Activated T-cell treated with anti-CD3 and anti-CD28 coated beads, Interleukin-2, amount 50 U/mL, for 48 hours (primary cell): ENCODE results near the gene IGSF22.
"Not testable (repeated sequence)": the region's sequence is repeated elsewhere in the genome, so short reads cannot be mapped to it uniquely, and the experiment has no call there.

Experiments used
- DNase-seq, 2 experiments: peaks; one replicate each; pipeline ENCODE4 v3.0.0-alpha.2; 2020

Gene IGSF22

DNA sequence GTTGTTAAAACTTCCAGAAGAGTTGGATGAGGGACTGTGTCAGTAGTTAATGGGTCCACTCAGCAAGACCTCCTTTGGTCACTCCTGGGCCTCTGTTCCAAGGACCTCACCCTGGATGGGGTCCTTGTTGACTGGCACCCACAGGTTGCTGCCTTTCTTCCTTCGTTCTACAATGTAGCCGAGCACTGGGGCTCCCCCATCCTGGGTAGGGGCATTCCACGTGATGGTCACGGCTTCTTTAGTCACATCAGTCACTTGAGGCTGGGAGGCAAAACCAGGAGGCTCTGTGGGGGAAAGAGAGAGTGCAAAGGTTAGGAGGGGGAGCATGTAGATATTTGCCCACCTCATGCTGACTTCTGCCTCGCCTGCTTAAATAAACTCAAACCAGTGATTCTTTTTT, 15.4 kb downstream of the IGSF22 start:
- no peak for DNase-seq

DNA sequence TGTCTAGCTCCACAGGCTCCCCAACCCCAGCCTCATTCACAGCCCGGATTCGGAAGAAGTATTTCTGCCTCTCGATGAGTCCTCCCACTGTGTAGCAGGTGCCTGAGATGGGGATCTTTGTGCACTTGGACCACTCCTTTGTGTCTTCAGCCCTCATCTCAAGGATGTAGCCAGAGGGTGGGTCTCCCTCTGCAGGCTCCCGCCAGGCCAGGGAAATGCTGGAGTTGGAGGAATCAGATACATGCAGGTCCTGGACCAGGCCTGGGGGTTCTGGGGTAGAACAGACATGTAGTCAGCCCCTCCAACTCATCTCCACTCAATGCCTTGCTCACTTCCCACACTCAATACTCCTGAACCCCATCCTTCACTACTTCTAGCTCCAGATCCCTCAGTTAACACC, 16.6 kb downstream of the IGSF22 start:
- DNase-seq = no peak

DNA sequence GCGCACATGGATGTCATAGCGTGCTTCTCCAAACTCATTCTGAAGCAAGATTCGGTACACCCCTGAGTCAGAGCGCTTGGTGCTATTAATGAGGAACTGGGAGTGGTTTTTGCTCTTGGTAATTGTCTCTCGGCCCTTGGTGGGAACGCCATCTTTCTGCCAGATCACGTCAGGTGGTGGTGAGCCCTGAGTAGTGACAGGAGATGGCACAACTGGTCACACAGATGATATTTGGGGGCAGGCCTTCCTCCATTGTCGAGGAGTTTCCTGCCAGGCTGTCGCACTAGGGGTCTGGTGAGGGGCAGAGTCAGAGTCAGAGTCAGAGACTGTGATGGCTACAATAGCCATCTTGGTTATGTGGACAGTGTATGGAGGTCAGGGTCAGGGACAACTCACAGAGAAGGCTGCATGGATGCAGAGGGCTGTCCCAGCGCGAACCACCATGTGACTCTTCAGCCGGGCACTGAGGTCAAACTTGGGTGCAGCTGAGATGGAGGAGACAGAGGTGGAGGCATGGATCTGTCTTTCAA, 18.1 kb downstream of the IGSF22 start:
- no peak for DNase-seq

DNA sequence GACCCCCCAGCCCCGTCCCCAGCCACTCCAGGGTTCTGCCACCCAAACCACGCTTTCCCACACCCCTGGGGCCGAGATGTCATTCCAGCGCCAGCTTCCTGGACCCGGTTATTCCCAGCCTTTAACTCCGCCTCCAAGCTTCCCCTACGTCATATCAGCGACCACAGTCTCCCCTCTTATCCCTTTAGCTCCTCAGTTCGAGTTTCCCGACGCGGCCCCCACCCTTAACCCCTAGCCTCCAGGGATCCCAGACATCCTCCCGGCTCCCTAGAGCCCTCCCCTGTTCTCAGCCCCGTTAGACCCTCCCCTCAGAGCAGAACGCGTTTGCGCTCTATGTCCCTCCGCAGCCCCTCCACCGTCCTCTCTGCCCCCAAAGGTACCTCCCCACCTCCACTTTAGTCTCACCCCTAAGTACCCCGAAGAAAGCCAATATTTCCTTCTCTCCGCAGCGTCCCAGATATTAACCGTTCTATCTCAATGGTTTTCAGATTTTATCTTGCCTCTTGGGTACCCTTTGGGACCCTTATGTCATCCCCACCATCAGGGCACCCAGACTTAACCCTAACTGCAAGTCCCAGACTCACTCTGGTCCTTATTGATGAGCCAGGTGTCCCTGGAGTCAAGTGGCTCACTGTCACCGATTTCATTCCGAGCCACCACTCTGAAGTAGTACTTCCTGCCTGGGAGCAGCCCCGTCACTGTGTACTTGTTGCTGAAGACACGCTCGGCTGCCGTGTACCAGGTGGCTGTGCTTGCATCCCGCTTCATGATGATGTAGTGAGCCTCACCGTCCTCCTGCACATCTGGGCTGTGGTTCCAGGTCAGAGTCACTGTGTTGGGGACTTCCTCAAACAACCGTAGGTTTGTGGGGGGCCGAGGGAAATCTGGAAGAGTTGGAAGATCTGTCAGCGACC, 19.4 kb downstream of the IGSF22 start:
- DNase-seq = peak; percentile 41 to 55

DNA sequence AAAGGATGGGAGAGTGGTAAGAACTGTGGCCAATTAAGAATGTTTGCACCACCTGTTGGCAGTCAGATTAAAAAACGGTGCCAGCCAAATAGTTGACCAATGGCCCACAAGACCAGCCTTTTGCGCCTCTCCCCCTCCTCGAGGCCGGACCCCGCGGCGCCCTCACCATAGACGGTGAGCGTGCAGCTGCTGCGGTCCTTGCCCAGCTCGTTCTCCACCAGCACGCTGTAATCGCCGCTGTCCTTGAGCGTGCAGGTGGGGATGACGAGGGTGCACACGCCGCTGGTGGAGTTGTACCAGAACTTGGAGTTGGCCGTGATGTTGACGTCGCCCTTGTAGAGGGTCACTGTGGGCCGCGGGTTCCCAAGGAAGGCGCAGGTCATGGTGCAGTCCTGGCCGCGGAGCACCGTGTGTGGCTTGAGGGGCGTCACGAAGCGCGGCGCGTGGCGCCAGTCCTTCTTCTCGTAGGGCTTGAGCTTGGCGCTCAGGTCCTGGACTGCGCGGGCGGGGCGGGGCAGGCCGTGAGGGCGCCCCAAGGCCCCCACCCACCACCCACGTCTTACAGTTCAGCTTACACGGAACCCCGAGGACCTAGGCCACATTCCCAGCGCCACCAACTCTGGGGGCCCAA, 20.2 kb downstream of the IGSF22 start:
- peak in 1 of 2 experiments; percentile 42 for DNase-seq

DNA sequence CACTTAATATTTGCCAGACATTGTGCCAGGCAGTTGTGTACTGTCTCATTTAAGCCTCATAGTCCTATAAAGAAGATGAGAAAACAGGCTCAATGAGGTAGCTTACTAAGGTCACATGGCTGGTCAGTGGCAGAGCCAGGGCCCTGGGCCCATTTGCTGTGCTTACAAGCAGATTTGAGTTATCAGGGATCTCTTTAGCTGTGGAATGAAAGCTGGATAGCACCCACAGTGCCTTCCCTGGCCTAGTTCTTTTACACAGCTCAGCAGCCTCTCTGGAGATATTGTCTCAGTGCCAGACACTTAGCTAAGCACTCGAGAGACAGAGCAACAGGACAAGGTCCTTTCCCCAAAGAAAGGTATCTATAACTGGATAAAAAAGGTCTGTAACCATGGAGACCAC, 21.3 kb downstream of the IGSF22 start:
- no peak for DNase-seq

DNA sequence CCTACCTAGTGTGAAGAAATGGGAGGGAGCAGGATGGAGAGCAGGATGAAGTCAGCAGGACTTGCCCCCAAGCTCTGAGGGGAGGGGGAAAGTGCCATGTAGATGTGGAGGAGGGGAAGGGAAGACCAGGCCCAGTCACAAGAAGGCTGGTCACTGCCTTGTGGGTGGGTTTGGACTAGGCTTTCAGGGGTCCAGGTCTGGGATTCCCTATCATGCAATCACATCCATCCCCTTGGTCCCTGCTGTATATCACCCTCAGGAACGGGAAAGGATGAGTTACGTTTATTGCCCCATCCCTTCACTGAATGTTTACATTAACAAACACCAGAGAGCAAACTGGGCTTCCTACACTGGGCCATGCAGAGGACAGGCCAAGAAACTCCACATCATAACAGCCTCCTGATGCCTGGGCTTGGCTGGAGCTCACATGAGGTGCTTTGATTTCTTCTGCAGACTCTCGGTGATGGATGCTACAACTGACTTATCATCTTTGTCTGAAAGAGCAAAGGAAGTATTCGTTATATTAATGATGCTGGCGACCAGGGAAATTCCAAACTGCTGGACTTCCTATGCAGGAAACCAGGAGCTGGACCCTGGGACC, 21.8 kb downstream of the IGSF22 start:
- DNase-seq = no peak

DNA sequence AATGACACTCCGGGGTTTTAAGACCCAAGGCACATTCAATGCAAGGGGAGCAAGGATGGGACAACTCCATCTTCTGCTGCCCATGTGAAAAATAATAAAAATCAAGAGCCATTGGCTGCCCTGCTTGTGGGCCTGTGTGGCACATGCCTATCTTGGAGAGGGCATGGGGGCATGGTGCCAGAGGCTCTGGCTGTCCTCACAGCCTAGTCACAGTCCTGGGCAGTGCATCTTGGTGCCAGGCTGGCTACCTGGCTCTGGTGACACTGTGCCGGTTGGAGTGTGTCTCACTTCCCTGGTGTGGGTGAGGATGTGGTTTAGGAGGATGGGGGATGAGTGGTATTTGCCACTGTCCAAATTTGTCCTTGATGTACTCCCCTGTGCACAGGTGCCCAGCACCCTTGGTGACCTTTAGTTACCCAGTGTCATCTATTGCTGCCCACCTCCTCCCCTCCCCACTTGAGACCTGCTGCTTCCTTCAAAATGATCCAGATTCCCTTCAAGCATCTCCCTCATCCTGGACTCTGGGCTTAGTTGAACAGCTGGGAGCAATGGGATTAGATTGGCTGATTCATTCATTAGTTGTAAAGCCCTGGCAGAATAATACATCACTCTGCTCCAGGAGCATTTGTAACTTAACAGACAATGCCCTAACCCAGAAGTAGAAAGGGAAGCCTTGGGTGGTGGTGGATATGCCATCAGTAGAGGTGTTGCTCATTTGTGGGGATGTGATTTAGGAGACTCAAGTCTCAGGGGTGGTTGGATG, 22.8 kb downstream of the IGSF22 start:
- DNase-seq = no peak

DNA sequence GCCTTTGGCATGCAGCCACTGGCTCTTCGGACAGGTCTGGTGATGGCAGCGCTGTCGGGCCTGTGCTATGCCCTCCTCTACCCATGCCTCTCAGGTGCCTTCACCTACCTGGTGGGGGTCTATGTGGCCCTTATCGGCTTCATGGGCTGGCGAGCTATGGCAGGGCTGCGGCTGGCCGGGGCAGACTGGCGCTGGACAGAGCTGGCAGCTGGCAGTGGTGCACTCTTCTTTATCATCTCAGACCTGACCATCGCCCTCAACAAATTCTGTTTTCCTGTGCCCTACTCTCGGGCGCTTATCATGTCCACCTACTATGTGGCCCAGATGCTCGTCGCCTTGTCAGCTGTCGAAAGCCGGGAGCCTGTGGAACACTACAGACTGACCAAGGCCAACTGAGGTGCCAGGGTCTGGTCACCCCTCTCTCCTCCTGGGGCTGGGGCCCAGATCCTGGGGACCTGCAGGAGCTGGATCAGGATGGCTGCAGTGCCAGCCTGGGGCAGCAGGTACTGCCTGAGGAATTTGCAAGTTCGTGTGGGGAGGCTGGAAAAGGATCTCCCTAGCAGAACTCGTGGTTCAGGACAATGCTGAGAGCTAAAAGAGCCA, 24.3 kb downstream of the IGSF22 start:
- DNase-seq = no peak

DNA sequence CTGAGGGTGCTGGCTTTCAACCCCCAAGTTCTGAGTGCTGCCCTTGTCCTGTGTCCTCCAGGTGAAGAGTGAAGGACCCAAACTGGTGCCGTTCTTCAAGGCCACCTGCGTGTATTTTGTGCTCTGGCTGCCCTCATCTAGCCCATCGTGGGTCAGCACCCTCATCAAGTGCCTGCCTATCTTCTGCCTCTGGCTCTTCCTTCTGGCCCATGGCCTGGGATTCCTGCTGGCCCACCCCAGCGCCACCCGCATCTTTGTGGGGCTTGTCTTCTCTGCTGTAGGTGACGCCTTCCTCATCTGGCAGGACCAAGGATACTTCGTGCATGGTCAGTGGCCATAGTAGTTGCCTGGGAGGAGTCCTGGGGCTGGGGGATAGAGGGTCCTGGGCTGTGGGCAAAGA, 25.1 kb downstream of the IGSF22 start:
- DNase-seq = no peak

DNA sequence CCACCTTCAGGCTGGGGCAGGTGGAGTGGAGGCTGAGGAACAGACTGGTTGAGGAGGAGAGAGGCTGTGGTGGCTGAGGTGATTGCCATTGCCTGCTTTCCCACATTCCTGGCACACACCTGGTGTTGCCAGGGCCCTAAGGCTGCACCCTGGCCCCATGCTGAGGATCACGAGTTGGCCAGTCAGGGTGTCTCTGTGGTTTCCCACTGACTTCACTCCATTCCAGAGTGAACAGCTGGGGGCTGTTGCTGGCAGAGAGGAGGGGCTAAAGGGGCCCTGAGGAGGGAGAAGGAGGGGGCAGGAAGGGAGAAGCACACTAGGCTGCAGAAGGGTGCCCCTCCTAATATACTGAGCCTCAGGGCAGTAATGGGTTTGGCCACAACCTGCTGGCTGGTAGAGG, 25.6 kb downstream of the IGSF22 start:
- no peak for DNase-seq

DNA sequence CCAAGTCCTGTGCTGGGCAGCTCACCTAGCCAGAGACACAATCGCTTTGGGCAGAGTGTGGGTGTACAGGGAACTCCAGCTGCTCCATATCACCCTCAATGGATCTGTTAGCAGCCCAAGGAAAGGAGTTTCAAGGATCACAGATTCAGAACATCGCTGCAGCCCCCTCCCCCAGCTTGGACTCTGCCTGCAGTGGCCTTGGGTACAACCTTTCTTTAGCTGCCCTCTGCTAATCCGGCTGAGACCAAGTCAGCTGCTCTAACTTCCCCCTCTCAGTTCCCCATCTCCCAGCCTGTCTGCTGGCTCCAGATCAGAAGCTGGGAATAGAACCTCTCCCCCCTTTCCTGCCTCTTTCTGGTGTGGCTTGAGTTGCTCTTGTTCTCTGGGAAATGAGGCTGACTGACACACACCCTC, 26.1 kb downstream of the IGSF22 start:
- DNase-seq = no peak

DNA sequence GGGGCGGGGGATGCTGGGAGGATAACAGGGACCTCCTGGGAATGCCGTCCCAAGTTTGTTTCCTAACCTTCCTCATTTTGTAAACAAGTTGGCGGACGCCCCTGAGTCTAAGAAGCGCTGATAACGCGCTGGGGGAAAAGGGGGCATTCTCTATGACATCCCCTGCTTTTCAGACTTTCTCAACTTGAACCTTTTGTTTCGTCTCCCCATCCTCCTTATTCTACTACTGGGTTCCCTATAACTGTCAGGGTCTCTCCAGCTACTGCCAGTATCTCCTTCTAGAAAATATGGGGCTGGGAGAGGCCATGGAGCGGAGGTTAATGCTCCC, 26.8 kb downstream of the IGSF22 start:
- DNase-seq = no peak

DNA sequence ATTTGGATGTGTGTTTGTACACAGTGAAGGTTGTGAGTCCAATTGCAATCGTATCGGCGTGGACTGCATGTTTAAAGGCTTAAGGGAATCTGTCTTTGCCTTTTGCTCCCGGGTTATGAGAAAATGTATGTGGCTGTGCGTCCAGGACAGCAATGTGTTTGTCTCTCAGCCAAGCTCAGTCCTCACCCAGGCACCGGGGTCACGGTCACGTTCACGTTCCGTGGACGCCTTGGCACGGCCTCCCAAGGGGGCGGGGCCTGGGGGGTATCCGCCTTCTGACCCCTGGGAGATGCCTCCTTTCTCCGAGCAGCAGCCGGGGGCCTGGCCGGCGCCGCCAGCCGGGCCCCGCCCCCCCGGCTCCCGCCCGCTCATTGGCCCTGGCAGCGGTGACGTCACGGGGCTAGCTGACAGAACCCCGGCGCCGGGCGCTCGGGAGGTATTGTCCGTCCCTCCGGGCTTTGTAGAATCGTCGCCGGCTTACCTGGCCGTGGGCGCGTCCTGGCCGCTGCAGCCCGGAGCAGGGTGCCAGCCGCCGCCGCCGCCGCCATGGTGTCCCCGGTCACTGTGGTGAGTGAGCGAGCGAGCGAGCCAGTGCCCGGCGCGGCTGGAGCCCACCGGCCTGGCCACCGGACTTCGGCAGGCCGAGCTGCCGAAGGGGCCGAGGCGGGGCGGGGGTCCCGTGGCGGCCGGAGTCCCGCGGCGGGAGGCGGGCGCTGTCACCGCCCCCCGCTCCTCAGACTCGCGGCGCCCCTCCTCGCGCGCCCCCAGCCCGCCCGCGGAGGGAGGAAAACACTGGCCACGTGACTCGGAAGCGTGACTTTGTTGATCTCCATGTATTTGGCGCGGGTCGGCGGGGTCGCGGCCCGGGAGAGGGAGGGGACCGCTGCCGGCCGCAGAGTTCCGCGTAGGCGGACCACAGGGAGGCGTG, 27.4 kb downstream of the IGSF22 start, which contains the start of gene TMEM86A:
TMEM86A (plus strand) TSS at position 439 of the 928 bp plus-strand sequence; CDS start at position 547, 108 bp downstream.
- DNase-seq = peak; percentile 89 to 94

DNA sequence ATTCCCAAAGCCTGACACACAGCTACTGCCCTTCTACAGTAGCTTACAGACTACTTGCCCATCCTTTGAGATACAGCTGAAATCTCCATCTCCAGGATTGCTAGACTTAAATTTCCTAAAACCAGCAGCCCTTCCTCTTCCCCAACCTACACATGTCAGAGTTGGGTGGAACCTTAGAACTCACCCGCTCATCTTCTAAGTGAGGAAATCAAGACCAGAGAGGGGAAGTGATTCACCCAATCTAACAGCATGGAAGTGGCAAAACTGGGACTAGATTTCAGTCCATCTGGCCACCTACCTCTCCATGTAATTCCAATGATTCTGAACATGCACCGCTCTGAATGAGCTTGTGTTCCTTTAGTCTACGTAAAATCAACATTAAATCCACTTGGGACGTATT, 28.4 kb downstream of the IGSF22 start:
- no peak for DNase-seq

DNA sequence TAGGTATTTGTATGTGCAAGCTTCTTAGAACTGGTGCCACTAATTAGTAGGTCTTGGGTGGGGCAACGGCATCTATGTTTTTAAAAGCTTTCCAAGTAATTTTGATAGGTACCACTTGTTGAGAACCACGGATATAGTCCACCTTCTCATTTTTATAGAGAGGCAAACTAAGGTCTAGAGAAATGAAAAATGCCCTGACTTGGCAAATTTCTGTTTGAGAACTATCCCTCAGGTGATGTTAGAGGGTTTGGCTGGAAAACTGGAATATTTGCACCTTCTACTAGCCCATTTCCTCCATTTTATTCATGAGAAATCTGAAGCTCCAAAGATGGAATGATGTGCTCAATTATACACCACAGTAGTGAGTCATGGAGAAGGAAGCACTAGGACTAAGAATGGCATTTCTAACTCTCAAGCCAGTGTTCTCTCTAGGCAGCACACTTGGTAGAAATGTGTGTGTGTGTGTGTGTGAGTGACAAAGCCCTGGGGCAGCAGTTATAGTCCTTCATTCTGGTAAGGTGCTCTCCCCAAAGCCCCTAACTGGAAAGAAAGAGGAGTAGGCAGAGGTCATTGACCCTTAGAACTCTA, 29.3 kb downstream of the IGSF22 start:
- DNase-seq = no peak

DNA sequence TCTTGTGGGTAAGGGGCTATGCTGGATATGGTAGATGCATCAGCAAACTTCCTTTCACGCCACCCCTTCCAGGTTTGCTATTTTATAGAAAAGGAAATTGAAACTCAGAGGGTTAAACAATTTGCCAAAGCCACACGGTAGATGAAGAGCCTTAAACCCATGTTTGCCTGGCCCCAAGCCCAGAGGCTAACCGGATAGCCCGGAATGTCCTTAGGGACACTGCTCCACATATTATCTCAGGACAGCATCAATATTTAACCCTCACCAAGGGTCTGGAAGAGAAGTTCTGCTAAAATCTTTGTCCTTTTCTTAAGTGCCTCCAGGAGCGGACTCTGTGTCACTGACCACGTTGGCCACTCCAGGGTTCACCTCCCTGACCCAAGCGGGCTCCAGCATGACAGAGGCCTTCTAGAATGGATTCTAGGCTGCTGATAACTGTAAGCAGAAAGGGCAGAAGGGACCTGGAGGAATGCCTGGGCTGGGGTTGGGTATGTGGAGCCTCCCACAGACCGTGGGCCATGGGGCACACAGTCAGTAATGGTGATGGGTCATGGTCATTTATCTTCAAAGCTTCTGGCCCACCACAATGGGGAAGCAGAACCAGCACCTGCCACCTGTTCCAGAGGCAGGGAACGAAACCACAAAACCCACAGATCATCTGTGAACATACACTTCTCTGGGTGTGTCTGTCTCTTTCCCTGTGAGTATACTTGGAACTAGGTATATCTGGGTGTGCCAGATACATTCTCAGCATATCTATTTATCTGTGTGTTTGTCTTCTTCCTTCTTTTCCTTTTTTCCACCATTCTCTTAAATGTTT, 32.8 kb downstream of the IGSF22 start:
- DNase-seq = no peak

DNA sequence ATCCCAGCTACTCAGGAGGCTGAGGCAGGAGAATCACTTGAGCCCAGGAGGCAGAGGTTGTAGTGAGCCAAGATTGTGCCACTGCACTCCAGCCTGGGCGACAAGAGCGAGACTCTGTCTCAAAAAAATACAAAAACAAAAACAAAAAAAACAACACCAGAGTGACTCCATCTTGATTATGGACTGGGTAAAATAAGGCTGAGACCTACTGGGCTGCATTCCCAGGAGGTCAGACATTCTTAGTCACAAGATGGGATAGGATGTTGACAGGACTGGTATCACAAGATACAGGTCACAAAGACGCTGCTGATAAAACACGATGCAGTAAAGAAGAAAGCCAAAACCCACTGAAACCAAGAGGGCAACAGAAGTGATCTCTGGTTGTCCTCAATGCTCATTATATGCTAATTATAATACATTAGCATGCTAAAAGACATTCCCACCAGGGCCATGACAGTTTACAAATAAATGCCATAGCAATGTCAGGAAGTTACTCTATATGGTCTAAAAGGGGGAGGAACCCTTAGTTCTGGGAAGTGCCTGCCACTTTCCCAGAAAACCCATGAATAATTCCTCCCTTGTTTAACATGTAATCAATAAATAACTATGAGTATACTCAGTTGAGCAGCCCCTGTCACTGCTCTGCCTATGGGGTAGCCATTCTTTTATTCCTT, 34.4 kb downstream of the IGSF22 start:
- DNase-seq = not testable (repeated sequence)

DNA sequence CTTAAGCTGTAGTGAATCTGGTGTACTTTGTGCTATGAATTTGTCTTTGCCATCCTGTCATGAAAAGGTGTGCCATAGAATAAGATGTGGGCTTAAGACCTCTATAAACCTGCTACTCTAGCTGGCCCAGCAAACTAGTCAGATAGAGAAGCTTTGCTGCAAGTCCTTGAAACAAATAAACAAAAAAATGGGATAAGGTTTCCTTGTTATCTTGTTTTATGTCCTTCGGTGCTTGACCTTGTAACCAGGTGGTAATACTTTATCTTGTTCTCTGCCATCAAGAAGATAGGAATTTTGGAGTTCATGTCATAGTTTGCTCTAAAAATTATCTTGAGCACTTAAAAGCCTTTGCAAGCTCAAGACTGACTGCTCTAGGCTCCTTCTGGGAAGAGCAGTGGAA, 41.7 kb downstream of the IGSF22 start:
- DNase-seq = no peak
